Stimulated activated naive CD8-positive, alpha-beta T cell treated with anti-CD3 and anti-CD28 coated beads, Interleukin-15, amount 100 ng/mL, for 72 hours (primary cell): Measurements from ENCODE around the gene NRSN1.

ENCODE experiments used
- ATAC-seq: fragments of 150-1000 bp; cut with Tn5 transposase; 2 replicates; pipeline ENCODE4 v1.10.0; 2021; ENCODE audit warnings: mild to moderate bottlenecking, moderate library complexity
- DNase-seq, 2 donors: peaks; one replicate each; pipeline ENCODE4 v3.0.0; 2021 to 2022
- H3K27ac Mint-ChIP-seq, 2 donors: one replicate each; pipeline ENCODE4 v1.8.0; 2022; ENCODE audit warnings: mild to moderate bottlenecking in 2 of 2, mixed read lengths in 2 of 2, moderate library complexity in 2 of 2
- H3K27me3 Mint-ChIP-seq: one replicate; pipeline ENCODE4 v1.8.0; 2022; ENCODE audit warnings: mixed read lengths
- H3K4me1 Mint-ChIP-seq: one replicate; pipeline ENCODE4 v1.8.0; 2022; ENCODE audit warnings: mild to moderate bottlenecking, mixed read lengths
- H3K4me3 Mint-ChIP-seq, 2 donors: one replicate each; pipeline ENCODE4 v1.8.0; 2022; ENCODE audit warnings: mild to moderate bottlenecking in 2 of 2, mixed read lengths in 2 of 2, moderate library complexity in 1 of 2
- H3K9me3 Mint-ChIP-seq, 2 donors: one replicate each; pipeline ENCODE4 v1.8.0; 2022; ENCODE audit warnings: mixed read lengths in 2 of 2

NRSN1 gene, protein sequence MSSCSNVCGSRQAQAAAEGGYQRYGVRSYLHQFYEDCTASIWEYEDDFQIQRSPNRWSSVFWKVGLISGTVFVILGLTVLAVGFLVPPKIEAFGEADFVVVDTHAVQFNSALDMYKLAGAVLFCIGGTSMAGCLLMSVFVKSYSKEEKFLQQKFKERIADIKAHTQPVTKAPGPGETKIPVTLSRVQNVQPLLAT

DNA sequence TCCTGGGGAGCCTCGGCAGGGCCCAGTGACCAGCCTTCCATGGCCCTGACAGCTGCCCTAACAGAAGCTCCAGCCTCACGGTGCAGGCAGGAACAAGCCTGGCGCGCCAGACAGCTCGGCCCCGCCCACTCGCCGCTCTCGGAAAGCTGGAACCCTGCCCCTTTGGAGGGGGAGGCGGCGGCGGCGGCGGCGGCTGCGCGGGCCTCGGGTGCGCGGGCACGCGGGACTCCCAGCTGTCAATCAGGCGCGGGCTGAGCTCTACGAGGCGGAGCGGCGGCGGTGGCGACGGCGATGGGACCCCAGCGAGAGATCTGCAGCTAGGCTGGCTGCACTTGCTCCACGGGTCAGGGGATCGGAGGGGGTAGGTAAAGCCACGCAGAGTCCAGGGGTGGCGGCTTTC is at the start of gene NRSN1:
NRSN1 (plus strand) TSS at position 236 of the 400 bp plus-strand sequence. CDS start 8,113 bp downstream, outside the sequence.
- Mint-ChIP-seq H3K27me3 (peaks cover 33% of the 10 kb centered on the region), H3K4me1 (no peaks in the 10 kb centered on the region), H3K9me3 (peaks cover 7 to 9% of the 10 kb centered on the region in 2 donors), H3K27ac (no peak within 1 kb of the TSS), H3K4me3 (no peak within 1 kb of the TSS)
- DNase-seq = no peak
- ATAC-seq = no peak

GRCh38 chr6:24078200-24078599 is 47.8 kb upstream of the NRSN1 start:
- no peak for DNase-seq
- H3K4me1 Mint-ChIP-seq = no peaks in the 10 kb centered on the region
- no peak overlapping the region for H3K4me3 Mint-ChIP-seq
- no peak overlapping the region for H3K27ac Mint-ChIP-seq
- no peaks in the 10 kb centered on the region for H3K27me3 Mint-ChIP-seq
- H3K9me3 Mint-ChIP-seq = peaks cover 0 to 5% of the 10 kb centered on the region in 2 donors
- no peak for ATAC-seq

GRCh38 chr6:24079076-24079475 is 46.9 kb upstream of the NRSN1 start:
- H3K27ac Mint-ChIP-seq = no peak overlapping the region
- H3K27me3 Mint-ChIP-seq = no peaks in the 10 kb centered on the region
- DNase-seq (no peak), ATAC-seq (no peak)
- no peaks in the 10 kb centered on the region for H3K4me1 Mint-ChIP-seq
- peaks cover 0 to 5% of the 10 kb centered on the region in 2 donors for H3K9me3 Mint-ChIP-seq
- no peak overlapping the region for H3K4me3 Mint-ChIP-seq

- no peak overlapping the region for H3K27ac Mint-ChIP-seq
- no peak overlapping the region for H3K4me3 Mint-ChIP-seq
- H3K27me3 Mint-ChIP-seq = no peaks in the 10 kb centered on the region
- ATAC-seq (no peak), DNase-seq (no peak)
- H3K9me3 Mint-ChIP-seq = peaks cover 0 to 5% of the 10 kb centered on the region in 2 donors
- H3K4me1 Mint-ChIP-seq = no peaks in the 10 kb centered on the region
Measured at GRCh38 chr6:24080711-24081110, 45.3 kb upstream of the NRSN1 start.

GRCh38 chr6:24089736-24090135 is 36.3 kb upstream of the NRSN1 start:
- Mint-ChIP-seq H3K27ac (no peak overlapping the region), H3K27me3 (no peaks in the 10 kb centered on the region), H3K9me3 (no peaks in the 10 kb centered on the region), H3K4me3 (no peak overlapping the region), H3K4me1 (no peaks in the 10 kb centered on the region)
- ATAC-seq = no peak
- DNase-seq = no peak

DNA sequence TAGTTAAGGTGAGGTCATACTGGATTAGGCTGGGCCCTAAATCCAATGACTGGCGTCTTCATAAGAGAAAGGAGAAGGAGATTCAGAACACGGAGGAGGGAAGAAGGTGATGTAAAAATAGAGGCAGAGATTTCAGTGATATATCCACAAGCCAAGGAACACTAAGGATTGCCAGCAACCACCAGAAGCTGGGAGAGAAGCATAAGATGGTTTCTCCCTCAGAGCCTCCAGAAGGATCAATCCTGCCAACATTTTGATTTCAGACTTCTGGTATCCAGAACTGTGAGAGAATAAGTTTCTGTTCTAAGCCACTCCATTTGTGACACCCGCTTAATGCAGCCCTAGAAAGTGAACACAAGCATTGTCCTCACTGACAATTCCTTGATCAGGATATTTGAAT is 33.6 kb upstream of the NRSN1 start:
- Mint-ChIP-seq H3K4me1 (no peaks in the 10 kb centered on the region), H3K27ac (no peak overlapping the region), H3K9me3 (no peaks in the 10 kb centered on the region), H3K4me3 (no peak overlapping the region), H3K27me3 (peaks cover under 1% of the 10 kb centered on the region)
- DNase-seq = no peak
- ATAC-seq = no peak

DNA sequence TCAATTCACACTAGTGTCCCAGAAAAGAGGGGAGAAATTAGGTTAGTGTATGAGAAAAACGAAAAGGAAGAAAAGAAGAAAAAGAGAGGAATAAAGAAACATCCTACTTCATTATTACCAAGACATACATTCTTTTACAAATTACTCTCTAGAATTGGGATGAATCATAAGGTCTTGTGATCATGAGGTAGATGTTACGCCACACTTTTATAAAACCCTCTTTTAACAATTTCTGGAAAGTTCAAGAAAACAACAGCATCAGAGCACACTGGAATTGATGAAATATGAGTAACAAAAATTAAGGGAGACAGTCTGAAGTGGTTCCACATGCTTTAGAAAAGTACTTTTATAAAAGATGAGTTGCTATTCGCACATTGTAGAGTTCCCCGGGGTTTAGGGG is 32.6 kb upstream of the NRSN1 start:
- Mint-ChIP-seq H3K27me3 (peaks cover 7% of the 10 kb centered on the region), H3K4me3 (no peak overlapping the region), H3K27ac (no peak overlapping the region), H3K9me3 (no peaks in the 10 kb centered on the region), H3K4me1 (no peaks in the 10 kb centered on the region)
- ATAC-seq = no peak
- DNase-seq = no peak

GRCh38 chr6:24099181-24099580 is 26.8 kb upstream of the NRSN1 start:
- no peaks in the 10 kb centered on the region for H3K9me3 Mint-ChIP-seq
- DNase-seq (no peak), ATAC-seq (no peak)
- H3K27me3 Mint-ChIP-seq = peaks cover 12% of the 10 kb centered on the region
- no peak overlapping the region for H3K27ac Mint-ChIP-seq
- H3K4me3 Mint-ChIP-seq = no peak overlapping the region
- no peaks in the 10 kb centered on the region for H3K4me1 Mint-ChIP-seq

- H3K27ac Mint-ChIP-seq = no peak overlapping the region
- DNase-seq = no peak
- no peak for ATAC-seq
- H3K4me1 Mint-ChIP-seq = no peaks in the 10 kb centered on the region
- no peaks in the 10 kb centered on the region for H3K9me3 Mint-ChIP-seq
- peaks cover 12% of the 10 kb centered on the region for H3K27me3 Mint-ChIP-seq
- H3K4me3 Mint-ChIP-seq = no peak overlapping the region
Measured at GRCh38 chr6:24100024-24100769, 25.8 kb upstream of the NRSN1 start.

GRCh38 chr6:24100770-24101155 is 25.3 kb upstream of the NRSN1 start:
- ATAC-seq (no peak), DNase-seq (no peak)
- Mint-ChIP-seq H3K27me3 (peaks cover 12% of the 10 kb centered on the region), H3K4me3 (no peak overlapping the region), H3K4me1 (no peaks in the 10 kb centered on the region), H3K9me3 (no peaks in the 10 kb centered on the region), H3K27ac (no peak overlapping the region)

DNA sequence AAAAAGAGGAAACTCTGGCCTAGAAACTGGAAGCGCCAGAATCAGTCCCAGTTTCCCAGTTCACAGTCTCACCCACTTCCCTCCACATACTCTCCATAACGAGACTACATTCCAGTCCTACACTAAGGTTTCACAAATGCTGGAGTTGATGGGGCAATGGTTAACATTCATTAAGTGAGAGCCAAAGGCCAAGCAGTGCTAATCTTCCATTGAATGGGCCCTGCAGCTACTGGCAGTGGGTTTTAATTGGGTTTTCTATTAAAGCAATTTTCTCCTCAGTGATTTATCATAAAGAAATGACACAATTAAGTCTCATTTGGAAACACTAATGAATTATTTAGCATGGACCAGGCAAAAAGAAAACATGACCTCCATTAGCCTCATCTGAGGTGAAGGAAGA is 20.8 kb upstream of the NRSN1 start:
- ATAC-seq (no peak), DNase-seq (no peak)
- H3K27me3 Mint-ChIP-seq = peaks cover 5% of the 10 kb centered on the region
- no peaks in the 10 kb centered on the region for H3K4me1 Mint-ChIP-seq
- H3K9me3 Mint-ChIP-seq = no peaks in the 10 kb centered on the region
- H3K27ac Mint-ChIP-seq = no peak overlapping the region
- no peak overlapping the region for H3K4me3 Mint-ChIP-seq

DNA sequence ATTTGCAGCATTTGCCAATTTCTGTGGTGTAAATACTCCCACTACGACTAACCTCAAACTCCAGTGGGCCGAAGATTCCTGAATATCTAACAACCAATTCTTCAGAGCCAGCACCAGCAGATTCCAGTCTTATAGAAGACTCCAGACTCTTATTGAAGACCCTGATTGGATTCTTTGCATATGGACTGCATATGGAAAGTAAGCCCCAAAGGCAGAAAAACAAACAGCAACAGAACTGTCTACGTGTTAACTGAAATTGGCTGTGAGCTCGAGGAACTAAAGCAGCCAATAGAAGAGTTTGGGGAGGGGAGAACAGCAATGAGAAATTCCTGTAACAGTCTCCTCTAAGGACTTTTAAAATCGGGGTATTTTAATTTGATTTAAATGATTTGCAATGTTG is 19.7 kb upstream of the NRSN1 start:
- Mint-ChIP-seq H3K27ac (no peak overlapping the region), H3K4me3 (no peak overlapping the region), H3K9me3 (no peaks in the 10 kb centered on the region), H3K27me3 (peaks cover 5% of the 10 kb centered on the region), H3K4me1 (no peaks in the 10 kb centered on the region)
- no peak for DNase-seq
- no peak for ATAC-seq

- H3K27me3 Mint-ChIP-seq = peaks cover 5% of the 10 kb centered on the region
- H3K9me3 Mint-ChIP-seq = no peaks in the 10 kb centered on the region
- DNase-seq = no peak
- no peak for ATAC-seq
- no peak overlapping the region for H3K27ac Mint-ChIP-seq
- H3K4me1 Mint-ChIP-seq = no peaks in the 10 kb centered on the region
- H3K4me3 Mint-ChIP-seq = no peak overlapping the region
Measured at GRCh38 chr6:24107294-24107693, 18.7 kb upstream of the NRSN1 start.

- H3K4me1 Mint-ChIP-seq = no peaks in the 10 kb centered on the region
- no peak overlapping the region for H3K4me3 Mint-ChIP-seq
- no peak for DNase-seq
- no peaks in the 10 kb centered on the region for H3K27me3 Mint-ChIP-seq
- ATAC-seq = no peak
- H3K27ac Mint-ChIP-seq = no peak overlapping the region
- H3K9me3 Mint-ChIP-seq = no peaks in the 10 kb centered on the region
Measured at GRCh38 chr6:24108056-24108455, 18.0 kb upstream of the NRSN1 start.

GRCh38 chr6:24110417-24110816 is 15.6 kb upstream of the NRSN1 start:
- no peak overlapping the region for H3K27ac Mint-ChIP-seq
- no peak for ATAC-seq
- H3K9me3 Mint-ChIP-seq = peaks cover 0 to 6% of the 10 kb centered on the region in 2 donors
- DNase-seq = no peak
- H3K4me3 Mint-ChIP-seq = no peak overlapping the region
- H3K27me3 Mint-ChIP-seq = peaks cover 7% of the 10 kb centered on the region
- no peaks in the 10 kb centered on the region for H3K4me1 Mint-ChIP-seq

DNA sequence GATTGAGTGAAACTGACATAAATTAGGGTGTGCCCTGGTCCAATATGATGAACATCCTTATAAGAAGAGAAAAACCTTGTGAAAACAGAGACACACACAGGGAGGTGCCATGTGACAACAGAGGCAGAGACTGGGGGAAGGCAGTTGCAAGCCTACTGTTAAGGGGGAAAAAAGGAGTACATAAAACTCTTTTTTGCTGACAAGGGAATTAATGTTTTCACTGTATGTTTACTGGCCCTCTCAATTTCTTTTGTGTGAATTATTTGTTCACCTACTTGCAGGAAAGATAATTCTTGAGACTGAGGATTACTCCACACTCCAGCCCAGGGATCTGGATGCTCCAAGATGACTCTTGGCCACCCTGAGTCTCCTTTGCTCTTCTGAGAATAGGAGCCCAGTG is 12.1 kb upstream of the NRSN1 start:
- peaks cover 7% of the 10 kb centered on the region for H3K27me3 Mint-ChIP-seq
- H3K4me3 Mint-ChIP-seq = no peak overlapping the region
- H3K27ac Mint-ChIP-seq = no peak overlapping the region
- peaks cover 0 to 6% of the 10 kb centered on the region in 2 donors for H3K9me3 Mint-ChIP-seq
- ATAC-seq (no peak), DNase-seq (no peak)
- no peaks in the 10 kb centered on the region for H3K4me1 Mint-ChIP-seq

DNA sequence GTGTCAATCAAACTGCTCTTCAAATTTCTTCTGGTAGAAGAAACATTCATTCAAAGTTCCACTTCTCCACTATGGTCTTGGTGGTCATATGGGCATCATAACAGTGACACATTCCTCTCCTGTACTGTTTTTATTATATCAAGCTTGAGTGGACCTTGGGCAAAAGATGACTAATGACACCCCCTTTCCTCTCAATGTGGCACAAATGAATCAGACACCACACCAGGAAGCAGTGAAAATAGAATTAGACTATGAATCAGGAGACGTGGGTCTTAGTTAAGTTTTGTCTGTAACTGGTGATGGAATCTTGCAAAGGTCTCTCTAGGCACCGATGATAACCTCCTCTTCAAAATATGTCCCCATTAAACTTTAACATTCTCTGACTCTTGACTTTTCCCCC is 9.0 kb upstream of the NRSN1 start:
- ATAC-seq = no peak
- Mint-ChIP-seq H3K4me1 (no peaks in the 10 kb centered on the region), H3K9me3 (peaks cover 0 to 6% of the 10 kb centered on the region in 2 donors), H3K27me3 (peaks cover 7% of the 10 kb centered on the region), H3K4me3 (no peak overlapping the region), H3K27ac (no peak overlapping the region)
- no peak for DNase-seq
